H9 (cell line): ENCODE data around the gene BAG1. TPM values are rescaled to one million over a fixed set of nuclear protein-coding genes. Genes with fewer than 3 reads are reported as not detected.

Experiments used
- DNase-seq: peaks from one replicate; pipeline ENCODE4 v3.0.0-alpha.2; 2017
- H2AFZ ChIP-seq: one replicate; pipeline ENCODE4 v1.6.1; 2013; ENCODE audit warnings: mild to moderate bottlenecking, low read length, control low read depth, moderate library complexity
- H2AK5ac ChIP-seq: 2 replicates; pipeline ENCODE4 v1.6.1; 2013; ENCODE audit warnings: low read length, control low read depth, mixed read lengths; ENCODE audit not compliant: insufficient read length
- H2BK120ac ChIP-seq: one replicate; pipeline ENCODE4 v1.6.1; 2013; ENCODE audit warnings: low read depth, mild to moderate bottlenecking, low read length, control low read depth, inconsistent platforms; ENCODE audit not compliant: poor library complexity, severe bottlenecking
- H2BK12ac ChIP-seq: 2 replicates; pipeline ENCODE4 v1.6.1; 2013; ENCODE audit warnings: low read length, control low read depth, mixed read lengths, low read depth; ENCODE audit not compliant: insufficient read length
- H2BK15ac ChIP-seq: 2 replicates; pipeline ENCODE4 v1.6.1; 2013; ENCODE audit warnings: low read depth, low read length, control low read depth
- H2BK20ac ChIP-seq: one replicate; pipeline ENCODE4 v1.6.1; 2013; ENCODE audit warnings: low read depth, mild to moderate bottlenecking, low read length, control low read depth, inconsistent platforms; ENCODE audit not compliant: poor library complexity, severe bottlenecking
- H2BK5ac ChIP-seq: 2 replicates; pipeline ENCODE4 v1.6.1; 2013; ENCODE audit warnings: low read length, control low read depth, mixed read lengths; ENCODE audit not compliant: insufficient read length
- H3K14ac ChIP-seq: 2 replicates; pipeline ENCODE4 v1.6.1; 2013; ENCODE audit warnings: low read length, control low read depth; ENCODE audit not compliant: insufficient read depth
- H3K18ac ChIP-seq: 2 replicates; pipeline ENCODE4 v1.6.1; 2013; ENCODE audit warnings: low read depth, mild to moderate bottlenecking, mixed read lengths, low read length, control low read depth; ENCODE audit not compliant: insufficient read length
- H3K23ac ChIP-seq: 2 replicates; pipeline ENCODE4 v1.6.1; 2013; ENCODE audit warnings: low read length, control low read depth, mixed read lengths, low read depth; ENCODE audit not compliant: insufficient read length
- H3K23me2 ChIP-seq: 2 replicates; pipeline ENCODE4 v1.6.1; 2013; ENCODE audit warnings: low read depth, mild to moderate bottlenecking, mixed read lengths, low read length, control low read depth; ENCODE audit not compliant: insufficient read length, poor library complexity, severe bottlenecking
- H3K27ac ChIP-seq: 2 replicates; pipeline ENCODE4 v1.5.1; 2013; ENCODE audit warnings: low read length, control low read depth, mixed read lengths, low read depth; ENCODE audit not compliant: insufficient read length
- H3K27me3 ChIP-seq: 2 replicates; pipeline ENCODE4 v1.6.1; 2013; ENCODE audit warnings: low read length, control low read depth, inconsistent platforms; ENCODE audit not compliant: insufficient read depth
- H3K4ac ChIP-seq: 2 replicates; pipeline ENCODE4 v1.6.1; 2013; ENCODE audit warnings: low read depth, mild to moderate bottlenecking, control low read depth, inconsistent platforms, low read length, moderate library complexity
- H3K4me1 ChIP-seq: 2 replicates; pipeline ENCODE4 v1.6.1; 2013; ENCODE audit warnings: low read length, control low read depth, inconsistent platforms; ENCODE audit not compliant: insufficient read depth
- H3K4me2 ChIP-seq: 2 replicates; pipeline ENCODE4 v1.6.1; 2013; ENCODE audit warnings: low read length, control low read depth, mixed read lengths; ENCODE audit not compliant: insufficient read length, insufficient read depth
- H3K56ac ChIP-seq: 2 replicates; pipeline ENCODE4 v1.6.1; 2013; ENCODE audit warnings: low read depth, mild to moderate bottlenecking, mixed read lengths, low read length, control low read depth; ENCODE audit not compliant: insufficient read length
- H3K79me1 ChIP-seq: 2 replicates; pipeline ENCODE4 v1.6.1; 2013; ENCODE audit warnings: low read depth, mild to moderate bottlenecking, moderate library complexity, low read length, control low read depth, inconsistent platforms; ENCODE audit not compliant: insufficient read depth, poor library complexity, severe bottlenecking
- H3K79me2 ChIP-seq: 2 replicates; pipeline ENCODE4 v1.6.1; 2013; ENCODE audit warnings: low read length, control low read depth, inconsistent platforms; ENCODE audit not compliant: insufficient read depth
- H3K9ac ChIP-seq: 2 replicates; pipeline ENCODE4 v1.6.1; 2013; ENCODE audit warnings: low read length, control low read depth, mixed read lengths; ENCODE audit not compliant: insufficient read length; ENCODE audit errors: extremely low read depth
- H3K9me3 ChIP-seq: one replicate; pipeline ENCODE4 v1.6.1; 2013; ENCODE audit warnings: low read depth, low read length, inconsistent platforms; ENCODE audit not compliant: control insufficient read depth
- H3T11ph ChIP-seq: one replicate; pipeline ENCODE4 v1.6.1; 2013; ENCODE audit warnings: mild to moderate bottlenecking, low read length, control low read depth, inconsistent platforms
- H4K20me1 ChIP-seq: one replicate; pipeline ENCODE4 v1.6.1; 2013; ENCODE audit not compliant: control insufficient read depth, insufficient read length, insufficient read depth
- H4K5ac ChIP-seq: 2 replicates; pipeline ENCODE4 v1.6.1; 2013; ENCODE audit warnings: low read depth, mild to moderate bottlenecking, mixed read lengths, low read length, control low read depth; ENCODE audit not compliant: insufficient read length
- H4K8ac ChIP-seq: replicated peaks from 2 replicates; pipeline ENCODE4 v1.6.1; 2013; ENCODE audit warnings: low read length, control low read depth, mixed read lengths, low read depth; ENCODE audit not compliant: insufficient read length
- H4K91ac ChIP-seq: 2 replicates; pipeline ENCODE4 v1.6.1; 2013; ENCODE audit warnings: low read depth, mild to moderate bottlenecking, moderate library complexity, mixed read lengths, low read length, control low read depth; ENCODE audit not compliant: insufficient read length
- H3K27ac Mint-ChIP-seq, 3 experiments: 2 replicates in 2 of 3; 3 replicates in 1 of 3; pipeline ENCODE4 v1.8.0; 2020 to 2021; ENCODE audit warnings: mixed read lengths in 3 of 3, mild to moderate bottlenecking in 1 of 3, moderate library complexity in 1 of 3
- H3K27me3 Mint-ChIP-seq: 2 replicates; pipeline ENCODE4 v1.8.0; 2021; ENCODE audit warnings: low read depth, mild to moderate bottlenecking, moderate library complexity, mixed read lengths
- H3K36me3 Mint-ChIP-seq, 3 experiments: 2 replicates in 2 of 3; 3 replicates in 1 of 3; pipeline ENCODE4 v1.8.0; 2020 to 2021; ENCODE audit warnings: low read depth in 3 of 3, mixed read lengths in 3 of 3; ENCODE audit not compliant: insufficient read depth in 1 of 3
- H3K4me1 Mint-ChIP-seq, 2 experiments: 2 replicates each; pipeline ENCODE4 v1.8.0; 2020; ENCODE audit warnings: mixed read lengths in 2 of 2
- H3K4me3 Mint-ChIP-seq, 2 experiments: 2 replicates in 1 of 2; 3 replicates in 1 of 2; pipeline ENCODE4 v1.8.0; 2020 to 2021; ENCODE audit warnings: mild to moderate bottlenecking in 2 of 2, mixed read lengths in 2 of 2, moderate library complexity in 1 of 2
- H3K9me3 Mint-ChIP-seq, 2 experiments: 2 replicates in 1 of 2; 3 replicates in 1 of 2; pipeline ENCODE4 v1.8.0; 2020; ENCODE audit warnings: mild to moderate bottlenecking in 2 of 2, mixed read lengths in 2 of 2, moderate library complexity in 1 of 2
- CTCF ChIP-seq: fragments of 200-600 bp; sonication (generic); conservative IDR thresholded peaks from 3 replicates; pipeline ENCODE4 v1.8.0; 2021; ENCODE audit warnings: antibody characterized with exemption, mild to moderate bottlenecking
- WGBS: extraction: QIAGEN DNeasy Blood & Tissue Kit; methylation state at CpG from one replicate; pipeline ENCODE4 v1.1.7; 2013; ENCODE audit warnings: missing lambda C conversion rate, low lambda C conversion rate, mixed read lengths; ENCODE audit not compliant: insufficient read length; ENCODE audit errors: extremely low coverage; 5-methylcytosine and 5-hydroxymethylcytosine counted together
- total RNA-seq: library from RNA; stranded (reverse); gene quantifications from 2 replicates; pipeline ENCODE4 v1.2.1, GENCODE V29; 2021

BAG1 gene
- total RNA-seq, 1 experiment from 2014 or later: 66.4 TPM

GRCh38 chr9:33295571-33295970 is 31.1 kb upstream of the BAG1 start:
- no peak for DNase-seq
- H2BK5ac ChIP-seq: no peak overlapping the region
- no peak for TF ChIP-seq CTCF
- H3K27ac Mint-ChIP-seq: no peak overlapping the region
- H3K4me3 Mint-ChIP-seq: no peak overlapping the region
- no peak overlapping the region for H3K56ac ChIP-seq
- peaks cover 0 to 2% of the 10 kb centered on the region in 2 experiments; a peak in 2 of 5 replicates for H3K9me3 Mint-ChIP-seq
- no peaks in the 10 kb centered on the region for H3K9me3 ChIP-seq
- H3K9ac ChIP-seq: no peak overlapping the region
- no peak overlapping the region for H4K91ac ChIP-seq
- no peak overlapping the region for H3K4me2 ChIP-seq
- peaks cover 10% of the 10 kb centered on the region for H3K79me1 ChIP-seq
- no peak overlapping the region for H3K14ac ChIP-seq
- no peak overlapping the region for H2BK120ac ChIP-seq
- no peaks in the 10 kb centered on the region for H3K23me2 ChIP-seq
- H2BK12ac ChIP-seq: no peak overlapping the region
- H3K4me1 Mint-ChIP-seq: peaks cover 7 to 13% of the 10 kb centered on the region in 2 experiments; a peak in 3 of 4 replicates
- H3K27me3 Mint-ChIP-seq: no peaks in the 10 kb centered on the region
- no peak overlapping the region for H2BK20ac ChIP-seq
- no peak overlapping the region for H4K8ac ChIP-seq
- H2AK5ac ChIP-seq: no peak overlapping the region
- H3T11ph ChIP-seq: no peak overlapping the region
- no CpG with 5 or more reads among the region's 2 CpGs for WGBS
- no peak overlapping the region for H3K4ac ChIP-seq
- no peak overlapping the region for H2BK15ac ChIP-seq
- H4K5ac ChIP-seq: no peak overlapping the region
- peaks cover 25 to 68% (median 58%) of the 10 kb centered on the region in 3 experiments; a peak in 6 of 7 replicates for H3K36me3 Mint-ChIP-seq
- no peak overlapping the region for H3K27ac ChIP-seq
- no peak overlapping the region for H3K18ac ChIP-seq
- no peak overlapping the region for H2AFZ ChIP-seq
- peaks cover 16% of the 10 kb centered on the region; the same call in 1 of the 2 replicates for H3K79me2 ChIP-seq
- H3K27me3 ChIP-seq: no peaks in the 10 kb centered on the region
- no peak overlapping the region for H3K23ac ChIP-seq
- H3K4me1 ChIP-seq: 0 out of 2 replicates have a peak, but pooled peaks cover 2% of the 10 kb centered on the region
- no peaks in the 10 kb centered on the region for H4K20me1 ChIP-seq
